Right ventricle myocardium inferior (tissue), 1 donor: ENCODE results near the gene CES3. TPM values are rescaled to one million over a fixed set of nuclear protein-coding genes. Genes with fewer than 3 reads are reported as not detected.

Source experiments
- ATAC-seq: fragments of 200-7000 bp; cut with Tn5 transposase; one replicate; pipeline ENCODE4 v1.9.1; 2020; ENCODE audit warnings: mild to moderate bottlenecking, moderate library complexity
- DNase-seq: peaks from one replicate; pipeline ENCODE4 v3.0.0; 2021; ENCODE audit errors: missing footprints
- intact Hi-C: fragments of 100-400 bp; cut with DNase I; formaldehyde crosslinking; loops from one replicate; pipeline ENCODE4 v1.11.0; 2022
- total RNA-seq: library from RNA; stranded (reverse); fragmentation: NEBNext Ultra II Directional; extraction: Animal tissue kit (Norgen Biotek cat#: 25700); gene quantifications from one replicate; pipeline ENCODE4 v1.2.1, GENCODE V29; 2021
- donor health status: DM: no; HTN: yes; CAD: no; lungs with severe emphysema.

The CES3 gene
- total RNA-seq, 1 donor from 2014 or later, result 0.78 TPM

- DNase-seq (peak; percentile 88), ATAC-seq (peak; percentile 85)
- intact Hi-C loops, result no loop called here
These were observed 53.0 kb downstream of the CES3 start for GRCh38 chr16:67013823-67014633.

- ATAC-seq, result no peak
- intact Hi-C loops, result no loop called here
- no peak for DNase-seq
These were observed 53.7 kb downstream of the CES3 start for GRCh38 chr16:67014634-67015312.

- no peak for DNase-seq
- intact Hi-C loops, result no loop called here
- no peak for ATAC-seq
These were observed 54.3 kb downstream of the CES3 start for GRCh38 chr16:67015313-67015731.

- intact Hi-C loops, result no loop called here
- no peak for ATAC-seq
These were observed 55.1 kb downstream of the CES3 start for GRCh38 chr16:67016143-67016542.

GRCh38 chr16:67016681-67017420 is 55.8 kb downstream of the CES3 start:
- DNase-seq (no peak), ATAC-seq (no peak)
- intact Hi-C loops, result no loop called here

More at GRCh38 chr16:67016143-67016542, 55.1 kb downstream of the CES3 start:
- no peak for DNase-seq

- ATAC-seq (no peak), DNase-seq (no peak)
- intact Hi-C loops, result no loop called here
These were observed 56.3 kb downstream of the CES3 start for GRCh38 chr16:67017421-67017750.

- ATAC-seq, result no peak
- no peak for DNase-seq
- intact Hi-C loops, result no loop called here
These were observed 56.9 kb downstream of the CES3 start for GRCh38 chr16:67017810-67018488.

- no peak for DNase-seq
- intact Hi-C loops, result no loop called here
- no peak for ATAC-seq
These were observed 58.1 kb downstream of the CES3 start for GRCh38 chr16:67019171-67019570.

- intact Hi-C loops, result no loop called here
- DNase-seq (no peak), ATAC-seq (no peak)
These were observed 60.3 kb downstream of the CES3 start for GRCh38 chr16:67021321-67021720.

GRCh38 chr16:67022531-67023214 is 61.6 kb downstream of the CES3 start:
- intact Hi-C loops, result no loop called here
- DNase-seq (no peak), ATAC-seq (no peak)

- DNase-seq (no peak), ATAC-seq (no peak)
- intact Hi-C loops, result no loop called here
These were observed 62.6 kb downstream of the CES3 start for GRCh38 chr16:67023689-67024088.

Other genes starting within 250 kb of the CES3 start
- gene DYNC1LI2, start 209.7 kb upstream of the CES3 start, total RNA-seq, result 76.6 TPM
- gene TERB1, start 159.7 kb upstream of the CES3 start, total RNA-seq, result not detected
- 32.4 TPM for gene NAE1, start 130.3 kb upstream of the CES3 start, total RNA-seq
- not detected for gene CA7, start 116.9 kb upstream of the CES3 start, total RNA-seq
- 3.1 TPM for gene PDP2, start 80.8 kb upstream of the CES3 start, total RNA-seq
- gene CDH16, start 42.4 kb upstream of the CES3 start, total RNA-seq, result 0.16 TPM
- 84.3 TPM for gene RRAD, start 35.7 kb upstream of the CES3 start, total RNA-seq
- 127 TPM for gene CIAO2B, start 26.9 kb upstream of the CES3 start, total RNA-seq
- 126 TPM for gene CES2, start 25.8 kb upstream of the CES3 start, total RNA-seq
- gene CES4A, start 27.3 kb downstream of the CES3 start, total RNA-seq, result 4.6 TPM
- 22.0 TPM for gene CBFB, start 67.9 kb downstream of the CES3 start, total RNA-seq
- 10.8 TPM for gene PHAF1, start 148.7 kb downstream of the CES3 start, total RNA-seq
- gene B3GNT9, start 189.7 kb downstream of the CES3 start, total RNA-seq, result 9.3 TPM
- gene TRADD, start 198.6 kb downstream of the CES3 start, total RNA-seq, result 8.2 TPM
- gene FBXL8, start 198.7 kb downstream of the CES3 start, total RNA-seq, result 10.8 TPM
- gene HSF4, start 203.5 kb downstream of the CES3 start, total RNA-seq, result 49.9 TPM
- gene NOL3, start 209.3 kb downstream of the CES3 start, total RNA-seq, result 109 TPM
- gene MATCAP1, start 222.7 kb downstream of the CES3 start, total RNA-seq, result 9.8 TPM
- 4.1 TPM for gene EXOC3L1, start 228.9 kb downstream of the CES3 start, total RNA-seq
- gene E2F4, start 230.9 kb downstream of the CES3 start, total RNA-seq, result 36.9 TPM
- 0.89 TPM for gene ELMO3, start 237.9 kb downstream of the CES3 start, total RNA-seq